NCI-H2029 treated with DMSO at 0.1 percent for 48 hours (cell line): ENCODE data around the gene NSMCE1.
A peak's percentile ranks its signal among the peaks of the same experiment; 100 is the strongest.
"Not testable (repeated sequence)": the region's sequence is repeated elsewhere in the genome, so short reads cannot be mapped to it uniquely, and the experiment has no call there.

Experiments
- DNase-seq: peaks from one replicate; lab custom pipeline; 2025; lab: John Stamatoyannopoulos, UW

The NSMCE1 gene

GRCh38 chr16:27216297-27216885 is 52.2 kb downstream of the NSMCE1 start:
- no peak for DNase-seq

GRCh38 chr16:27215660-27216059 is 52.9 kb downstream of the NSMCE1 start:
- DNase-seq, result no peak

- DNase-seq, result no peak
Measured at GRCh38 chr16:27214084-27214961, 54.2 kb downstream of the NSMCE1 start.

- DNase-seq, result no peak
Measured at GRCh38 chr16:27211026-27211425, 57.5 kb downstream of the NSMCE1 start.

- no peak for DNase-seq
Measured at GRCh38 chr16:27210174-27210573, 58.4 kb downstream of the NSMCE1 start.

GRCh38 chr16:27209591-27209990 is 59.0 kb downstream of the NSMCE1 start:
- DNase-seq, result no peak

GRCh38 chr16:27208796-27209195 is 59.8 kb downstream of the NSMCE1 start:
- no peak for DNase-seq

GRCh38 chr16:27208081-27208680 is 60.4 kb downstream of the NSMCE1 start:
- DNase-seq, result no peak

GRCh38 chr16:27207121-27207520 is 61.5 kb downstream of the NSMCE1 start:
- not testable (repeated sequence) for DNase-seq

- no peak for DNase-seq
Measured at GRCh38 chr16:27205423-27206065, 63.0 kb downstream of the NSMCE1 start.

- no peak for DNase-seq
Measured at GRCh38 chr16:27204312-27204915, 64.2 kb downstream of the NSMCE1 start.

GRCh38 chr16:27203507-27204311 is 64.9 kb downstream of the NSMCE1 start, which contains the start of gene KDM8:
KDM8 (plus strand) TSS chr16:27203526; CDS start chr16:27210124, 6,598 bp downstream.
- peak; percentile 97 for DNase-seq

- DNase-seq, result peak; percentile 89
Measured at GRCh38 chr16:27202923-27203506, 65.6 kb downstream of the NSMCE1 start.

GRCh38 chr16:27200914-27201313 is 67.7 kb downstream of the NSMCE1 start:
- not testable (repeated sequence) for DNase-seq

- no peak for DNase-seq
Measured at GRCh38 chr16:27199736-27200135, 68.8 kb downstream of the NSMCE1 start.

- DNase-seq, result no peak
Measured at GRCh38 chr16:27199235-27199586, 69.4 kb downstream of the NSMCE1 start.

GRCh38 chr16:27198451-27199234 is 69.9 kb downstream of the NSMCE1 start:
- DNase-seq, result no peak

- no peak for DNase-seq
Measured at GRCh38 chr16:27197004-27197403, 71.6 kb downstream of the NSMCE1 start.

- no peak for DNase-seq
Measured at GRCh38 chr16:27195941-27196595, 72.5 kb downstream of the NSMCE1 start.
